Upper lobe of right lung (tissue), 1 donor: ENCODE results near the gene SYTL2. TPM values are rescaled to one million over a fixed set of nuclear protein-coding genes. Genes with fewer than 3 reads are reported as not detected.
A peak's percentile ranks its signal among the peaks of the same experiment; 100 is the strongest.

ENCODE experiments used
- ATAC-seq: fragments of 200-7000 bp; cut with Tn5 transposase; one replicate; pipeline ENCODE4 v1.9.1; 2020; ENCODE audit warnings: mild to moderate bottlenecking, moderate library complexity
- DNase-seq: peaks from one replicate; pipeline ENCODE4 v3.0.0-alpha.2; 2020
- H3K27ac ChIP-seq: fragments of 200-600 bp; one replicate; pipeline ENCODE4 v1.8.0; 2022
- H3K27me3 ChIP-seq: fragments of 200-600 bp; one replicate; pipeline ENCODE4 v1.8.0; 2022; ENCODE audit warnings: mild to moderate bottlenecking
- H3K36me3 ChIP-seq: fragments of 200-600 bp; one replicate; pipeline ENCODE4 v1.8.0; 2022
- H3K4me1 ChIP-seq: fragments of 200-600 bp; one replicate; pipeline ENCODE4 v1.8.0; 2022
- H3K4me3 ChIP-seq: fragments of 200-600 bp; one replicate; pipeline ENCODE4 v1.8.0; 2022; ENCODE audit warnings: mild to moderate bottlenecking
- H3K9me3 ChIP-seq: fragments of 200-600 bp; one replicate; pipeline ENCODE4 v1.8.0; 2022
- intact Hi-C: fragments of 100-400 bp; cut with DNase I; formaldehyde crosslinking; loops from one replicate; pipeline ENCODE4 v1.11.0; 2022
- total RNA-seq: library from RNA; stranded (reverse); fragmentation: NEBNext Ultra II Directional; extraction: Animal tissue kit (Norgen Biotek cat#: 25700); gene quantifications from one replicate; pipeline ENCODE4 v1.2.1, GENCODE V29; 2021
- TF ChIP-seq, protein P1 (sequence below): fragments of 200-600 bp; IDR thresholded peaks from one replicate; pipeline ENCODE4 v1.8.0; 2022; ENCODE audit warnings: antibody characterized with exemption
- donor health status: DM: no; HTN: yes; CAD: no; lungs with severe emphysema.

SYTL2 gene
- total RNA-seq, 1 donor from 2014 or later, result 36.5 TPM

DNA sequence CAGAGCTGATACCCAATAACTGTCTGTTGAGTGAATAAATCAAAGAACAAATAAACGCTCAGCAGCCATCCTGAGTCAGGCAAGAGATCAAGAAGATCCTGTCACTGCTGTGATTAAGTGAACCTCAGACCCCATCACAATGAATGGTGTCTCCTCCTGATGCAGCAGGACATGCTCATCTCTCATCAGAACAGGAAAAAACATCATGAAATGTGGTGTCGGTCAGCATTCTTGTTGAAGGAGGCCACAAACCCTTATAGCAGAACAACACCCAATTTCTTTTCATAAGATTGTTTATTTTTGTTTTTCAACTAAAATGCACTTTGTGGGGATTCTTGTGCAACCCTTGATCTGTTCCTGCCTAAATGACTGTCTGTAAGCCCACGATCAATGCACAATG lies 60.3 kb downstream of the SYTL2 start:
- no peak for ATAC-seq
- DNase-seq, result no peak
- H3K36me3 ChIP-seq, result no peaks in the 10 kb centered on the region
- no peaks in the 10 kb centered on the region for H3K9me3 ChIP-seq
- TF ChIP-seq, protein P1, sequence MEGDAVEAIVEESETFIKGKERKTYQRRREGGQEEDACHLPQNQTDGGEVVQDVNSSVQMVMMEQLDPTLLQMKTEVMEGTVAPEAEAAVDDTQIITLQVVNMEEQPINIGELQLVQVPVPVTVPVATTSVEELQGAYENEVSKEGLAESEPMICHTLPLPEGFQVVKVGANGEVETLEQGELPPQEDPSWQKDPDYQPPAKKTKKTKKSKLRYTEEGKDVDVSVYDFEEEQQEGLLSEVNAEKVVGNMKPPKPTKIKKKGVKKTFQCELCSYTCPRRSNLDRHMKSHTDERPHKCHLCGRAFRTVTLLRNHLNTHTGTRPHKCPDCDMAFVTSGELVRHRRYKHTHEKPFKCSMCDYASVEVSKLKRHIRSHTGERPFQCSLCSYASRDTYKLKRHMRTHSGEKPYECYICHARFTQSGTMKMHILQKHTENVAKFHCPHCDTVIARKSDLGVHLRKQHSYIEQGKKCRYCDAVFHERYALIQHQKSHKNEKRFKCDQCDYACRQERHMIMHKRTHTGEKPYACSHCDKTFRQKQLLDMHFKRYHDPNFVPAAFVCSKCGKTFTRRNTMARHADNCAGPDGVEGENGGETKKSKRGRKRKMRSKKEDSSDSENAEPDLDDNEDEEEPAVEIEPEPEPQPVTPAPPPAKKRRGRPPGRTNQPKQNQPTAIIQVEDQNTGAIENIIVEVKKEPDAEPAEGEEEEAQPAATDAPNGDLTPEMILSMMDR, result no peak
- peak overlapping the region; percentile 39 for H3K27ac ChIP-seq
- H3K4me3 ChIP-seq, result no peak overlapping the region
- H3K27me3 ChIP-seq, result no peaks in the 10 kb centered on the region
- intact Hi-C loops, result no loop called here
- H3K4me1 ChIP-seq, result peaks cover 39% of the 10 kb centered on the region

DNA sequence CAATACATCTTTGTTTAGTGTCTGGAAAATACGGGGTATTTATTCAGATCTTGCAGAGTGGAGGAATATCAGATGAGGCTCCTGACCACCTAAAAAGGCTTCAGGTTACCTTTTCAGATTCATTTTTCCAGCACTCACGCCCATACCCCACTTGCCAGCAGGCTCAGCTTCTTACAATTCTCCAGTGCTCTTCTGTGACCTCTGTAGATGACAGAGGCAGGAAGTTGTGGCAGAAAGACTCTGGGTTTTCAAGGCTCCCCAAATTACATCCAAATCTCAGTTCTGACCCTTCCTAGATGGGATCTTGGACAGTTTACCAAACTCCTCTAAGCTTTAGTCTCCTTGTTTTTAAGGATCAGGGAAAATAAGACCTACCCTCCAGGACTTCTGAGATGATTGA lies 61.1 kb downstream of the SYTL2 start:
- no peaks in the 10 kb centered on the region for H3K36me3 ChIP-seq
- no peaks in the 10 kb centered on the region for H3K9me3 ChIP-seq
- peaks cover 39% of the 10 kb centered on the region for H3K4me1 ChIP-seq
- ATAC-seq, result no peak
- H3K27ac ChIP-seq, result no peak overlapping the region
- TF ChIP-seq, protein P1, result no peak
- H3K27me3 ChIP-seq, result no peaks in the 10 kb centered on the region
- intact Hi-C loops, result no loop called here
- DNase-seq, result no peak
- no peak overlapping the region for H3K4me3 ChIP-seq

DNA sequence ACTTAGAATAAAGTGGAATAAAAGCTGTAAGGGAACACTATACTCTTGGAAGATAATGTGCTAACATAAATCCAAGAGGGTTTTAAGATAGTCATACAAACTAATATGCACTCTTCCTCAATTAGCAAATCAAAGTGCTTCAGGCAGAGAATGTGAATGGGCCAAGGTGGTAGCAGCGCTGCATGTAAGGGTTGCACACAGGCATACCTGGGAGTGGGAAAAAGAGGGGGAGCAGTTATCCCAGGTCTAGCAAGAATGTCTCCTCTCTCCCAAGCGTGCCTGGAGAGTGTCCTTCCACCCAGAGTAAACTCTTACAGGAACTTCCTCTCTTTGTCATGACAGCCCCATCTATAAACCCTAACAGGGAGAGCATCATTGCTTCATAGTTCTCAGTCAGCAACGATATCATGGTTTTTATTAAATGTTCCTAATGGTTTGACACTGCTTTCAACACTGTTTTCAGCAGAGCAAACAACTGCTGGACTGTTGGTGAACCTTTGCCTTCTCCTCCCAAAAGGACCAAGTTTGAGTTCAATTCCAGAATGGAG lies 61.6 kb downstream of the SYTL2 start:
- Histone ChIP-seq H3K36me3 (no peaks in the 10 kb centered on the region), H3K4me3 (no peak overlapping the region), H3K9me3 (no peaks in the 10 kb centered on the region), H3K27ac (no peak overlapping the region), H3K27me3 (no peaks in the 10 kb centered on the region), H3K4me1 (peaks cover 39% of the 10 kb centered on the region)
- ATAC-seq, result no peak
- intact Hi-C loops, result no loop called here
- DNase-seq, result no peak
- TF ChIP-seq, protein P1, result no peak

DNA sequence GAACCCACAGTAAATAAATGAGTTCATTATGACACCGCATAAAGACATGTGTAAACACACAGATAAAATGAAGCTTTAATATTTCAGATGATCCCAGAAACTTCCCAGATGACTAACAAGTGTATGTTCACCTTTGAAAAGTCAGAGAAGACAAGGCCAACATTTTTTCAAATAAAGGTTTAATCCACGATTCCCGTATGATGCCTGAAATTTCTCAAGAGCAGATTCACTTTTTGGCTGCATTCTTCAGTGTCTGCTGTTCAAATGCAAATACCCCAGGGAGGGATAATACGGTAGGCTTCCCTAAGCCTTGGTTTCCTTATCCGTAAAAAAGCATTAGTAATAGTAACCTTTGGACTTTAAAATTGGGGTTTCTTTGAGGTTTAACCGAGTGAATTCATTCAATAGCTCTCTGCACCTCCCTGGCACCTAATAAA lies 62.5 kb downstream of the SYTL2 start:
- Histone ChIP-seq H3K4me3 (no peak overlapping the region), H3K36me3 (no peaks in the 10 kb centered on the region), H3K4me1 (peaks cover 39% of the 10 kb centered on the region), H3K9me3 (no peaks in the 10 kb centered on the region), H3K27me3 (no peaks in the 10 kb centered on the region), H3K27ac (no peak overlapping the region)
- no peak for ATAC-seq
- TF ChIP-seq, protein P1, result no peak
- intact Hi-C loops, result no loop called here
- DNase-seq, result no peak

DNA sequence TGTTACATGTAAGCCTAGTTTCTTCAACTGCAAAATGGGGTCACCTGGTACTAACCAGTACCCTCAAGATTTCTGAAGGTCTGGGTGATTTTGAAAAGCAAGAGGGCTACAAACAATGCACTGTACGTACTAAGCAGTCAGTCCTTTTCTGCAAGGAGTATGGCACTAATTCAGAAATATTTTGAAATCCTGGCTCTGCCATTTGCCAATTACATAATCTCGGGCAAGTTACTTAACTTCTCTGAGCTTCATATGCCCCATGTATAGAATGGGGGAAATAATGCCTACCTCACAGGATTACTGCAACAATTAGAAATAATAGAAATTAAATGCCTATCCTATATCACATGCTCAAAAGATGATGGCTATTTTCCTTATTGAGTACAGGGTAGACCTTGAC lies 64.3 kb downstream of the SYTL2 start:
- Histone ChIP-seq H3K27me3 (no peaks in the 10 kb centered on the region), H3K27ac (no peak overlapping the region), H3K36me3 (no peaks in the 10 kb centered on the region), H3K4me1 (peaks cover 31% of the 10 kb centered on the region), H3K4me3 (no peak overlapping the region), H3K9me3 (no peaks in the 10 kb centered on the region)
- DNase-seq (no peak), ATAC-seq (peak; percentile 17)
- intact Hi-C loops, result no loop called here
- TF ChIP-seq, protein P1, result no peak

DNA sequence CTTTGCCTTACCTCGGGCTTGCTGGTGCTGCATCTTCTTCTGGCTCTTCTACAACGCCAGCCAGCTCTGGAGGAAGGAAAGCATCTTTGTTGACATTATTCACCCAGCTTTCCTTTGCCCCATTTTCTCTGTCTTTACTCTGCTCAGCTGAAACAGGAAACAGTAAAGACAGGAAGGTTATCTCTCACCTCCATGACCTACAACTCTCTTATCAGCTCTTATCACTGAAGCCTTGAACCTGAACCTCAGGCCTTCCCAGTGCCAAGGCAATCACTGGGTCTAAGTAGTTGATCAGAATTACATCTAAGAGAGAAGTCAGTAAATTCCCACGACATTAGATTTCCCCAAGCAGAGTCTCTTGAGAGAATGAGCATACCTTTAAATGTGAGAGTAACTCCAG lies 65.3 kb downstream of the SYTL2 start:
- Histone ChIP-seq H3K4me1 (peaks cover 33% of the 10 kb centered on the region), H3K27ac (no peak overlapping the region), H3K4me3 (no peak overlapping the region), H3K36me3 (no peaks in the 10 kb centered on the region), H3K27me3 (no peaks in the 10 kb centered on the region), H3K9me3 (no peaks in the 10 kb centered on the region)
- intact Hi-C loops, result no loop called here
- ATAC-seq (no peak), DNase-seq (no peak)
- TF ChIP-seq, protein P1, result no peak
